Measurements from ENCODE around the gene HEATR3.

HEATR3 gene

DNA sequence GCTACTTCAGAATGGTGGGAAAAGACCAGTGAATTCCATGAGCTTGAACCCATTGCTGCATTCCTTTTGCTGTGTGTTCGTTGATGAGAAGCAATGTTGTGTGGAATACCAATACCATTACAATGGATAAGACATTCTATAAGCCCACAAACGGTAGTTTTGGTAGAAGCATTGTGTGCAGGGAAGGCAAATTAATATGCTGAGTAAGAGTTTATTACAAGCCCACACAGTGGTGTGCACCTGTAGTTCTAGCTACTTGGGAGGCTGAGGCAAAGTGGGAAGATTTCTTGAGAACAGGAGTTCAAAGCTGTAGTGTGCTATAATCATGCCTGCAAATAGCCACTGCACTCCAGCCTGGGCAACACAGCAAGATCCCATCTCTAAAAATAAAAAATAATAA lies 67.4 kb downstream of the HEATR3 start:
- DNase-seq (ENCODE audit: low read depth) = no peak
- no peak overlapping the region for H3K4me3 ChIP-seq (ENCODE audit: low read depth, low read length)
- TF ChIP-seq, protein P1, sequence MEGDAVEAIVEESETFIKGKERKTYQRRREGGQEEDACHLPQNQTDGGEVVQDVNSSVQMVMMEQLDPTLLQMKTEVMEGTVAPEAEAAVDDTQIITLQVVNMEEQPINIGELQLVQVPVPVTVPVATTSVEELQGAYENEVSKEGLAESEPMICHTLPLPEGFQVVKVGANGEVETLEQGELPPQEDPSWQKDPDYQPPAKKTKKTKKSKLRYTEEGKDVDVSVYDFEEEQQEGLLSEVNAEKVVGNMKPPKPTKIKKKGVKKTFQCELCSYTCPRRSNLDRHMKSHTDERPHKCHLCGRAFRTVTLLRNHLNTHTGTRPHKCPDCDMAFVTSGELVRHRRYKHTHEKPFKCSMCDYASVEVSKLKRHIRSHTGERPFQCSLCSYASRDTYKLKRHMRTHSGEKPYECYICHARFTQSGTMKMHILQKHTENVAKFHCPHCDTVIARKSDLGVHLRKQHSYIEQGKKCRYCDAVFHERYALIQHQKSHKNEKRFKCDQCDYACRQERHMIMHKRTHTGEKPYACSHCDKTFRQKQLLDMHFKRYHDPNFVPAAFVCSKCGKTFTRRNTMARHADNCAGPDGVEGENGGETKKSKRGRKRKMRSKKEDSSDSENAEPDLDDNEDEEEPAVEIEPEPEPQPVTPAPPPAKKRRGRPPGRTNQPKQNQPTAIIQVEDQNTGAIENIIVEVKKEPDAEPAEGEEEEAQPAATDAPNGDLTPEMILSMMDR (IDR thresholded peaks at IDR 0.05; ENCODE audit: insufficient read depth, low read depth, low read length, missing control alignments) = no peak

DNA sequence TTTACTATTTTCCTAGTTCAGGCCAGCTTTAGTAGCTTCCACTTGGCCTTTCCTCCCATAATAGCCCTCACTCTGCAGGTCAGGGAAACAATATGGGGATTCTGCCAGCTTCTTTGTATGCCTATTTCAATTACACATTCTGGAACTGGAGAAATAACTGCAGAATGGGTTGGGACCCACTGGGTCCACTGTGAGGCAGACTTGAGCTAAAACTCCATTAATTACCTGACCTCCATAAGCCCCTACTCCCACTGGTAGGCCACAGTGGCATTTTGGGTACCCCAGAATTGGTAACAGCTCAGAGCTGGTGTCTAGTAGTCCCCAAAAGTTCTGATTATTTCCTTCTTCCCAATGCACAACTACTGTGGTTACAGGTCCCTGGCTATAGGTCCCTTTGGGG lies 70.6 kb downstream of the HEATR3 start:
- TF ChIP-seq, protein P1 (IDR thresholded peaks at IDR 0.05; ENCODE audit: insufficient read depth, low read depth, low read length, missing control alignments) = peak; percentile 25
- no peak overlapping the region for H3K4me3 ChIP-seq (ENCODE audit: low read depth, low read length)
- no peak for DNase-seq (ENCODE audit: low read depth)

DNA sequence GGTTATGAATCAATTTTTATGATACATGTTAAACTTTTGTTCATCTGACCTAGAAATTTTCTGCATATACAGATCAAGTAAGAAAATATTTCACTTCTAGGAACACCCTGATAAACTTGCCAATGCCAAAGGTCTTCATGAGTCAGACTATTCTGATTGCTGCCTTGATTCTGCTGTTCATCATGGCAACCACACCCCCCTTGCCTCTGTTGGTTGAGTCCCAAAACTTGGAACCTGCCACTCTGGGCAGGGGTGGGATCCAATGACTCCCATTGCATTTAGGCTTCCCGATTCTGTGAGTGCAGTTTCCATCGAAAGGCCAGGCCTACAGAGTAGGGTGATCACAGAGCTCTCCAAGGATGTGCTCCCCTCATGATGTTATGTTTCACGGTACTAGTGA lies 71.5 kb downstream of the HEATR3 start:
- DNase-seq (ENCODE audit: low read depth) = no peak
- TF ChIP-seq, protein P1 (IDR thresholded peaks at IDR 0.05; ENCODE audit: insufficient read depth, low read depth, low read length, missing control alignments) = no peak
- H3K4me3 ChIP-seq (ENCODE audit: low read depth, low read length) = no peak overlapping the region

DNA sequence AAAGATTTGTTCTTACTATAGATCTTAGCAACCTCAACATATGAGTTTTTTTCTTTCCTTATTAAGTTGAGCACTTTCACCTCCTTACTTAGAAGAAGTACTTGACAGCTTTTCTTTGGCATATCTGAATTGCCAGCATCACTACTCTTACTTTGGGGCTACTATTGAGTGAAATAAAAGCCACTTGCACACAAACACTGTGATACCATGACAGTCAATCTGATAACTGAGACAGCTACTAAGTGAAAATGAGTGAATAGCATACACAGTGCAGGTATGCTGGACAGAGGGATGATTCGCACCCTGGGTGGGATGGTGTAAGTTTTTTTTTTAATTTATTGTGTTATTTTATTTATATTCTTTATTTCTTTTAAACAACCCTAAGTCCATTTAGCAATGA lies 73.8 kb downstream of the HEATR3 start:
- no peak overlapping the region for H3K4me3 ChIP-seq (ENCODE audit: low read depth, low read length)
- DNase-seq (ENCODE audit: low read depth) = no peak
- TF ChIP-seq, protein P1 (IDR thresholded peaks at IDR 0.05; ENCODE audit: insufficient read depth, low read depth, low read length, missing control alignments) = no peak

DNA sequence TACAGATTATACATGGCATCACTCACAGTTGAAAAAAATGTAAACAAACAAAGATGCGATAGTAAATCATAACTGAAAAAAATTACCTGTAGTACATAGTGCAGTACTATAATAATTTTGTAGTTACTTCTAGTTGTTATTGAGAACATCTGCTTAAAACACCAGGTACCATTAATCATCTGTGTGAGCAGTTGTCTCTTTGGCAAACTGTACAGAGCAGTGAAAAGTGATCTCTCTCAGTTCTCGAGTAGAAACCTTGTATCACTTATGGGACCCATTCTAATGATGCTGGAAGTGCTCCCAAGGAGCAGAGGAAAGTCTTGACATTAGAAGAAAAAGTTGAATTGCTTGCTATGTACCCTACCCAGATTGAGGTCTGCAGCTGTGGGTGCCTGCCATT lies 78.4 kb downstream of the HEATR3 start:
- no peak for DNase-seq (ENCODE audit: low read depth)
- no peak overlapping the region for H3K4me3 ChIP-seq (ENCODE audit: low read depth, low read length)
- TF ChIP-seq, protein P1 (IDR thresholded peaks at IDR 0.05; ENCODE audit: insufficient read depth, low read depth, low read length, missing control alignments) = no peak

DNA sequence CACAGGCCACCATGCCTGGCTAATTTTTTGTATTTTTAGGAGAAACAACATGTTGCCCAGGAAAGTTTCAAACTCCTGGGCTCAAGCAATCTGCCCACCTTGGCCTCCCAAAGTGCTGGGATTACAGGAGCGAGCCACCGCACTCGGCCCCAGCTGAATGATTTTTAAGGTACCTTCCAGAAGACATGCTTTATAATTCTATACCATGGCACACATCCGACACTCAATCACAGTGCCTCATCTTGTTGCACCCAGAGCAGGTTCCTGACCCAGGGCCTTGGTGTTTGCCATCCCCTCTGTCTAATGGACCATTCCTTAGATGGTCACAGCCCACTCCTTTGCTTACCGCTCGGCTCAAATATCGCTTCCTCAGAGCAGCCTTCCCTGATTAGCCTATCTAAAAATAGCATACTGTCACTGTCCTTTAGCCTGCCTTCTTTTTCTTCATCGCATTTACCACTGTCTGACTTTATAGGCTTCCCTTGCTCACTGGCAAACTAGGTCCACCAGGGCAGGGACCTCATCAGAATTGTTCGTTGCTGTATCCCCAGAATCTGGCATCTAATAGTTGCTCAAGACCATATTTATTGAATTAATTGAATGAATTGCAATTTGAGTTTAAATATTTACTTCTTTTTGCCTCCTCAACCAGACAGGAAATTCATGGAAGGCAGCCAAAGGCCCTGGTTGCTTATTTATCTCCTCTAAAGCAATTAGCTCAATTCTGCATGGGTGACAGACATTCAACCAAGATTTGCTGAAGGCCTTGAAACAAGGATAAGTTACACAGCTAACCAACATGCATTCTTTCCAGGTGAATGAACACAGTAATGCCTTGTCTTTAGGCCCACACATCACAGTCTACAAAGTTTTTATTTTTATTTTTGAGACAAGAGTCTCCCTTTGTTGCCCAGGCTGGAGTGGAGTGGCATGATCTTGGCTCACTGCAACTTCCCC lies 81.0 kb downstream of the HEATR3 start:
- no peak overlapping the region for H3K4me3 ChIP-seq (ENCODE audit: low read depth, low read length)
- TF ChIP-seq, protein P1 (IDR thresholded peaks at IDR 0.05; ENCODE audit: insufficient read depth, low read depth, low read length, missing control alignments) = no peak
- no peak for DNase-seq (ENCODE audit: low read depth)
